Gastrocnemius medialis (tissue), 4 donors: Measurements from ENCODE around the gene LAMA2. TPM values are rescaled to one million over a fixed set of nuclear protein-coding genes. Genes with fewer than 3 reads are reported as not detected.

Experiments
- ATAC-seq, 2 donors: fragments of 150-250 bp; one replicate each; pipeline ENCODE4 v1.9.1; 2016
- DNase-seq, 2 donors: peaks; one replicate each; pipeline ENCODE4 v3.0.0-alpha.2; 2019
- H3K27ac ChIP-seq, 4 donors: fragments of 200-600 bp; sonication (generic); 1 replicate in 1 of 4; 2 replicates in 3 of 4; pipeline ENCODE4 v1.5.1; 2016 to 2018; ENCODE audit warnings: mild to moderate bottlenecking in 2 of 4, moderate library complexity in 1 of 4
- H3K27me3 ChIP-seq, 3 donors: fragments of 200-600 bp; sonication (generic) in 2 of 3; 1 replicate in 1 of 3; 2 replicates in 2 of 3; pipeline versions ENCODE4 v1.5.1 to v1.6.0; 2016 to 2019; ENCODE audit warnings: mild to moderate bottlenecking in 1 of 3, moderate library complexity in 1 of 3
- H3K36me3 ChIP-seq, 2 donors: fragments of 200-600 bp; sonication (generic) in 1 of 2; one replicate each; pipeline ENCODE4 v1.5.1; 2017 to 2018
- H3K4me1 ChIP-seq, 2 donors: fragments of 200-600 bp; sonication (generic) in 1 of 2; one replicate each; pipeline ENCODE4 v1.5.1; 2016 to 2017; ENCODE audit warnings: mild to moderate bottlenecking in 2 of 2
- H3K4me3 ChIP-seq, 4 donors: fragments of 200-600 bp; sonication (generic) in 3 of 4; 1 replicate in 1 of 4; 2 replicates in 3 of 4; pipeline ENCODE4 v1.5.1; 2016 to 2019; ENCODE audit warnings: mild to moderate bottlenecking in 2 of 4
- H3K9me3 ChIP-seq, 3 donors: fragments of 200-600 bp; sonication (generic) in 2 of 3; 1 replicate in 1 of 3; 2 replicates in 2 of 3; pipeline ENCODE4 v1.5.1; 2016 to 2019
- CTCF ChIP-seq, 5 experiments: fragments of 450-650 bp in 3 of 5; fragments of 200-600 bp in 2 of 5; sonication (generic) in 2 of 5; IDR thresholded peaks in 4 of 5; conservative IDR thresholded peaks in 1 of 5; 1 replicate in 4 of 5; 2 replicates in 1 of 5; pipeline ENCODE4 v1.5.1; 2016 to 2019; ENCODE audit warnings: antibody characterized with exemption in 5 of 5, mild to moderate bottlenecking in 3 of 5, moderate library complexity in 3 of 5
- POLR2A ChIP-seq, 2 donors: fragments of 450-650 bp; IDR thresholded peaks; one replicate each; pipeline ENCODE4 v1.6.1; 2017; ENCODE audit warnings: antibody characterized with exemption in 2 of 2, mild to moderate bottlenecking in 2 of 2, moderate library complexity in 2 of 2
- in situ Hi-C, 4 donors: fragments of 200-750 bp; cut with MboI; loops; one replicate each; pipeline versions ENCODE4 v1.15.0 to v1.8.0; 2017; ENCODE audit warnings: low sequenced_read_pairs in 4 of 4
- intact Hi-C: fragments of 100-400 bp; cut with DNase I; formaldehyde crosslinking; loops from one replicate; pipeline ENCODE4 v1.15.1; 2023; ENCODE audit warnings: low total_unique reads
- total RNA-seq, 4 donors: library from RNA; depleted of rRNA; stranded (reverse); fragments of >200 nt; gene quantifications; one replicate each; pipeline versions ENCODE4 v1.1.0 to v1.2.3, GENCODE V29; 2016

Gene LAMA2
- total RNA-seq, 4 donors from 2014 or later = 52.9 to 113 (median 71.3) TPM

GRCh38 chr6:129416337-129416990 is 533.5 kb downstream of the LAMA2 start:
- DNase-seq = no peak
- no peaks in the 10 kb centered on the region for H3K36me3 ChIP-seq

GRCh38 chr6:129417416-129418086 is 534.6 kb downstream of the LAMA2 start:
- Histone ChIP-seq H3K4me3 (no peak overlapping the region), H3K4me1 (no peaks in the 10 kb centered on the region), H3K9me3 (no peaks in the 10 kb centered on the region), H3K27me3 (no peaks in the 10 kb centered on the region), H3K27ac (no peak overlapping the region), H3K36me3 (no peaks in the 10 kb centered on the region)
- in situ Hi-C loops (no loop called here), intact Hi-C loops (no loop called here)
- ATAC-seq (no peak), DNase-seq (peak in 1 of 2 donors; percentile 10)
- TF ChIP-seq POLR2A (IDR thresholded peaks at IDR 0.05) (no peak), CTCF (IDR thresholded peaks at IDR 0.05 in 4 of 5, conservative IDR thresholded peaks at IDR 0.05 in 1 of 5) (no peak)

More at GRCh38 chr6:129416337-129416990, 533.5 kb downstream of the LAMA2 start:
- H3K27me3 ChIP-seq = no peaks in the 10 kb centered on the region
- TF ChIP-seq POLR2A (IDR thresholded peaks at IDR 0.05) (no peak), CTCF (IDR thresholded peaks at IDR 0.05 in 4 of 5, conservative IDR thresholded peaks at IDR 0.05 in 1 of 5) (no peak)
- in situ Hi-C loops = no loop called here
- H3K4me1 ChIP-seq = no peaks in the 10 kb centered on the region
- H3K9me3 ChIP-seq = no peaks in the 10 kb centered on the region
- intact Hi-C loops = no loop called here
- H3K4me3 ChIP-seq = no peak overlapping the region
- no peak overlapping the region for H3K27ac ChIP-seq
- ATAC-seq = no peak

GRCh38 chr6:129419324-129419723 is 536.4 kb downstream of the LAMA2 start:
- Histone ChIP-seq H3K27me3 (no peaks in the 10 kb centered on the region), H3K27ac (no peak overlapping the region), H3K36me3 (no peaks in the 10 kb centered on the region), H3K9me3 (no peaks in the 10 kb centered on the region), H3K4me1 (no peaks in the 10 kb centered on the region), H3K4me3 (no peak overlapping the region)
- DNase-seq (no peak), ATAC-seq (no peak)
- no peak for TF ChIP-seq CTCF (IDR thresholded peaks at IDR 0.05 in 4 of 5, conservative IDR thresholded peaks at IDR 0.05 in 1 of 5)
- no peak for TF ChIP-seq POLR2A (IDR thresholded peaks at IDR 0.05)
- in situ Hi-C loops = no loop called here
- intact Hi-C loops = no loop called here

GRCh38 chr6:129426343-129426742 is 543.4 kb downstream of the LAMA2 start:
- no peak for ATAC-seq
- Histone ChIP-seq H3K27ac (no peak overlapping the region), H3K36me3 (peaks cover 0 to 8% of the 10 kb centered on the region in 2 donors), H3K4me1 (no peaks in the 10 kb centered on the region), H3K4me3 (no peak overlapping the region), H3K27me3 (no peaks in the 10 kb centered on the region), H3K9me3 (no peaks in the 10 kb centered on the region)
- intact Hi-C loops = no loop called here
- no peak for DNase-seq
- in situ Hi-C loops = no loop called here
- TF ChIP-seq POLR2A (IDR thresholded peaks at IDR 0.05) (no peak), CTCF (IDR thresholded peaks at IDR 0.05 in 4 of 5, conservative IDR thresholded peaks at IDR 0.05 in 1 of 5) (no peak)
